ENCODE measurements around the gene GLIPR2. TPM values are rescaled to one million over a fixed set of nuclear protein-coding genes. Genes with fewer than 3 reads are reported as not detected.

Gene GLIPR2
- total RNA-seq, 2 donors from 2014 or later = 11.2 to 11.6 TPM

DNA sequence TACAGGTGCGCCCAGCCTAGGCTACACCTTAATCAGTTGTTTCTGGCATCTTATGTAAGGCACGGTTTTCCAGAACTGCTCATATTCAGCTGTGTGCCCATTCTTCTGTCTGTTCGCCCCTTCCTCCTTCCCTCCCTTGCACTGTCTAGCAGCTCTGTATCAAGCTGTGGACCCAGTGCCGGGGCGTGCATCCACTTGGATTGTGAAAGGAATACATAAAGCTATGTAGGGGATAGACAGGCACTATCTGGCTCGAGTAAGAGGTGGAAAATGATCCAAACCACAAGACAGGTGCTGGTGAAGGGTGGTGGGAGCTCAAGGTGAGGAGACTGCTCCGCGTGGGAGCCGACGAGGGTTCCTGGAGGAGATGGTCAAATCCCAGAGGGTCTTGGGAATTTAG, 2.0 kb downstream of the GLIPR2 start:
- no peak overlapping the region for H3K27ac ChIP-seq

DNA sequence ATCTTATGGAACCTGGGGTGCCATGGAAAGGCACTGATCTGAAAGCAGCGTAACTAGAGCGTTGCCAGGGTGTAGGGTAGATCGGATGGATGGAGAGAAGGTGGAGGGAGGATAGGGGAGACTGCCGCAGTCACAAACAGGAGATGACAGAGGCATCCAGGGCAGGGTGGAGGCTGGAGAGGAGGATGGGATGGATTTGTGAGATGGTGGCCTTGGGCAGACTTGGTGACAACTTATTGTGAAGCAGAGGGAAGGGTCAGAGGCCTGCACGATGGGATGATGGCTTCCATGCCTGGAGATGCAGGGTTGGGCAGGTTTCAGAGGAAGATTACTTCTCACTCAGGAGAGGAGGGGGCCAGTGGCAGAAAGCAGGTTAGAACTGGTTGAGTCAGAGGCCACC, 2.4 kb downstream of the GLIPR2 start:
- no peaks in the 10 kb centered on the region for H3K9me3 ChIP-seq
- no peaks in the 10 kb centered on the region for H3K27me3 ChIP-seq
- TF ChIP-seq, protein P1, sequence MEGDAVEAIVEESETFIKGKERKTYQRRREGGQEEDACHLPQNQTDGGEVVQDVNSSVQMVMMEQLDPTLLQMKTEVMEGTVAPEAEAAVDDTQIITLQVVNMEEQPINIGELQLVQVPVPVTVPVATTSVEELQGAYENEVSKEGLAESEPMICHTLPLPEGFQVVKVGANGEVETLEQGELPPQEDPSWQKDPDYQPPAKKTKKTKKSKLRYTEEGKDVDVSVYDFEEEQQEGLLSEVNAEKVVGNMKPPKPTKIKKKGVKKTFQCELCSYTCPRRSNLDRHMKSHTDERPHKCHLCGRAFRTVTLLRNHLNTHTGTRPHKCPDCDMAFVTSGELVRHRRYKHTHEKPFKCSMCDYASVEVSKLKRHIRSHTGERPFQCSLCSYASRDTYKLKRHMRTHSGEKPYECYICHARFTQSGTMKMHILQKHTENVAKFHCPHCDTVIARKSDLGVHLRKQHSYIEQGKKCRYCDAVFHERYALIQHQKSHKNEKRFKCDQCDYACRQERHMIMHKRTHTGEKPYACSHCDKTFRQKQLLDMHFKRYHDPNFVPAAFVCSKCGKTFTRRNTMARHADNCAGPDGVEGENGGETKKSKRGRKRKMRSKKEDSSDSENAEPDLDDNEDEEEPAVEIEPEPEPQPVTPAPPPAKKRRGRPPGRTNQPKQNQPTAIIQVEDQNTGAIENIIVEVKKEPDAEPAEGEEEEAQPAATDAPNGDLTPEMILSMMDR (IDR thresholded peaks at IDR 0.05) = no peak
- no peak overlapping the region for H3K27ac ChIP-seq
- no peak for DNase-seq (ENCODE audit: low spot score)
- H3K4me3 ChIP-seq = no peak overlapping the region
- H3K36me3 ChIP-seq = no peaks in the 10 kb centered on the region
- H3K4me1 ChIP-seq = peaks cover 0 to 73% of the 10 kb centered on the region in 2 donors

More for the DNA sequence above, 2.0 kb downstream of the GLIPR2 start:
- no peak for DNase-seq (ENCODE audit: low spot score)
- Histone ChIP-seq H3K4me3 (no peak overlapping the region), H3K4me1 (peaks cover 0 to 69% of the 10 kb centered on the region in 2 donors), H3K36me3 (no peaks in the 10 kb centered on the region), H3K9me3 (no peaks in the 10 kb centered on the region), H3K27me3 (no peaks in the 10 kb centered on the region)
- TF ChIP-seq, protein P1 (IDR thresholded peaks at IDR 0.05) = no peak

DNA sequence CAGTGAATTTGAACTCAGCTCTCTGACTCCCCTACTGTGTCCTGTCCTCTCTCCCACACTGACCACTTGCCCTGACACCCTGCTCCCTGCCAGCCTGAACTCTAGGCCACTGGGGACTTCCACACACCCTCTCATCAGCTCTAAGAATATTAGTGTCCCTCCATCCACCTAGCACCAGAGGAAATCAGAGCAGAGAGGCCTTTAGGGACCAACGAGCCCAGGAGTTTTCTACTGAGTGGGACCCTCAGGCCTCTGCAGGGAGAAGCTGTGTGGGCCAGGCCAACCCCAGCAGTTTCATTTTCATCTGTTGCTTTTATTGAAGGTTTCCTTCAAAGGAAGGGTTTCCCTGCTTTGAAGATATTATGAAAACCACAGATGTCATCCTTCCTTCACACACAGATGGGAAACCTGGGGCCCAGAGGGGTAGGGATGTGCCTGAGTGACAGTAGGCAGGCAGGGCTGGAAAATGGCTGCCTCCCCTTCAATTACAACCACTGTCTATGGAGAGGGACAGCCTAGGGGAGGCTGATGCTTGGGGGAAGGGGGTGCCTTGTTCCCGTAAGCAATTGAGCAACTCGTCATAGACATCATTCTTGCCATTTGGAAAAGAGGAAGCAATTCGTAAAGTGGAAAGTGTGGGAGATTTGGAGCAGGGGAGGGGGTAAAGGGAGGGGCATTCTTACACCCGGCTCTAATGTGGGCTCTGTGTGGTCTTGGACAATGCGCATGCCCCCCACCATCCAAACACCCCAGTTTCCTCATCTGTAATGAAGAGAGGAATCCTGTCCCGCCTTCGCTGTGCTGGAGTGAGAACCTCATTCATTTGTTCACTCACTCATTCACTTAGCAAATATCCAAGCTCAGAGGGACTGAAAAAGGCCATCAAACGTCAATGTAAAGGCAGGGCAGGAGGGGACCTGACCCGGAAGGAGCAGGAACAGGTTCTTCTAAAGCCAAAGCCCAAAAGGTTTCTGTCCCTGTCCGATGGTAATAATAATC, 3.9 kb downstream of the GLIPR2 start:
- H3K27me3 ChIP-seq = no peaks in the 10 kb centered on the region
- DNase-seq (ENCODE audit: low spot score) = no peak
- H3K9me3 ChIP-seq = no peaks in the 10 kb centered on the region
- TF ChIP-seq, protein P1 (IDR thresholded peaks at IDR 0.05) = no peak
- H3K4me3 ChIP-seq = no peak overlapping the region
- H3K4me1 ChIP-seq = peaks cover 0 to 76% of the 10 kb centered on the region in 2 donors
- peak overlapping the region in 1 of 2 donors; percentile 40 for H3K27ac ChIP-seq
- no peaks in the 10 kb centered on the region for H3K36me3 ChIP-seq

DNA sequence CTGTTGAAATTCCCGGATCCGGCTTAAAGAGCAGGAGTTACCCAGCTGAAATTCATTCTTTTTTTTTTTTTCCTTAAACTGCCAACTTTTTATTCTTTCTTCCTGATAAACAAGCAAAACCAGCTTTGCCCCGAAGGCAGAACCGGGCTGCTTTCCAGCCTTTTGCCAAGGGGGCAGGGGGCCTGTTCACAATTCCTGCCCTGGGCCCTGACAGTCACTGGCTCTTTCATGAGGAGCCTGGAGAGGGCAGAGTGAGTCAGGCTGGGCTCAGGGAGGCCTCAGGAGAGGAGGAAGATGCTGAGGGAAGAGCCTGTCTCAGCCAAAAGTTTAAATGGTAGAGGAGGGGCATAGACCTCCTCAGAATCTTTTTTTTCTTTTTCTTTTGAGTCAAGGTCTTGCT, 4.8 kb downstream of the GLIPR2 start:
- Histone ChIP-seq H3K27me3 (no peaks in the 10 kb centered on the region), H3K4me3 (no peak overlapping the region), H3K27ac (no peak overlapping the region), H3K36me3 (no peaks in the 10 kb centered on the region), H3K4me1 (peaks cover 0 to 68% of the 10 kb centered on the region in 2 donors), H3K9me3 (no peaks in the 10 kb centered on the region)
- TF ChIP-seq, protein P1 (IDR thresholded peaks at IDR 0.05) = peak in 1 of 2 donors; percentile 39
- no peak for DNase-seq (ENCODE audit: low spot score)

DNA sequence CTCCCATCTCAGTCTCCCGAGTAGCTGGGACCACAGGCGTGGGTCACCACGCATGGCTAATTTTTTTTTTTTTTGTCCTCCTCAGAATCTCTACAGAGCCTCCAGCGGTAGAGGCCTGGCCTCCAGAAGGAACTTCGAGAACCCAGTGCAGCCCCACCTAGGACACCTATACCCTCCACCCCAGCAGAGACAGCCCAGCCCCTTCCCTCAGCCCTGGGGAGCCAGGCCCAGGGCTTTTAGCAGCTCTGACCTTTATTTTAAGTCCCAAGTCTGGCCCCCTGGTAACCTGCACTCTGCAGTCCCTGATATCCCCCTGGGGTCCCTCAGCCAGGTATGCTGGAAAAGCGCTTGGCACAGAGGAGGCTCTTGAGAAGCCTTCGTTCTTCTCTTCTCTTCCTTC, 5.2 kb downstream of the GLIPR2 start:
- H3K27me3 ChIP-seq = no peaks in the 10 kb centered on the region
- H3K4me3 ChIP-seq = no peak overlapping the region
- TF ChIP-seq, protein P1 (IDR thresholded peaks at IDR 0.05) = no peak
- H3K9me3 ChIP-seq = no peaks in the 10 kb centered on the region
- H3K27ac ChIP-seq = peak overlapping the region; percentile 33 to 65
- DNase-seq (ENCODE audit: low spot score) = no peak
- H3K4me1 ChIP-seq = peaks cover 0 to 67% of the 10 kb centered on the region in 2 donors
- H3K36me3 ChIP-seq = no peaks in the 10 kb centered on the region
